Measurements from ENCODE around the gene ZFX.

The ZFX gene

DNA sequence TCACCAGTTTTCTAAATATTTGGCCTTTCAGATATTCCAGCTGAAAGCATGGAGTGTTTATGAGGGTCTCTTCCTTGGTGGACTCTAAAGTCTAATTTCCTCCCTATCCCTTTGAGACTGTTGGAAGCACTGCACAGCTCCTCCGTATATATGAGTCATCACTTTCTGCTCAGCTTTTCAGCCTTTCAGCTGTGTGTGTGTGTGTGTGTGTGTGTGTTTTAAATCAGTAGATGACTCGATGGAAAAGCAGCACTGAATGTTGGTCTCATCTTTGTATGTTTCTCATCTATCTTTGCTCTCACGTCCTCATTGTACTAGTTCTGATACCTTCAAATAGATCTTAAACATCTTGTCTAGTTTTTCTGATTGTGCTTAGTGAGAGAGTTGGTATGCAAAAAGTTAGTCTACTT, 81.6 kb downstream of the ZFX start:
- Histone ChIP-seq H3K27ac (no peak overlapping the region), H3K4me3 (ENCODE audit: low read depth, low read length) (no peak overlapping the region), H3K27me3 (replicated peaks) (no peaks in the 10 kb centered on the region), H3K36me3 (replicated peaks) (no peaks in the 10 kb centered on the region)
- TF ChIP-seq, protein P1, sequence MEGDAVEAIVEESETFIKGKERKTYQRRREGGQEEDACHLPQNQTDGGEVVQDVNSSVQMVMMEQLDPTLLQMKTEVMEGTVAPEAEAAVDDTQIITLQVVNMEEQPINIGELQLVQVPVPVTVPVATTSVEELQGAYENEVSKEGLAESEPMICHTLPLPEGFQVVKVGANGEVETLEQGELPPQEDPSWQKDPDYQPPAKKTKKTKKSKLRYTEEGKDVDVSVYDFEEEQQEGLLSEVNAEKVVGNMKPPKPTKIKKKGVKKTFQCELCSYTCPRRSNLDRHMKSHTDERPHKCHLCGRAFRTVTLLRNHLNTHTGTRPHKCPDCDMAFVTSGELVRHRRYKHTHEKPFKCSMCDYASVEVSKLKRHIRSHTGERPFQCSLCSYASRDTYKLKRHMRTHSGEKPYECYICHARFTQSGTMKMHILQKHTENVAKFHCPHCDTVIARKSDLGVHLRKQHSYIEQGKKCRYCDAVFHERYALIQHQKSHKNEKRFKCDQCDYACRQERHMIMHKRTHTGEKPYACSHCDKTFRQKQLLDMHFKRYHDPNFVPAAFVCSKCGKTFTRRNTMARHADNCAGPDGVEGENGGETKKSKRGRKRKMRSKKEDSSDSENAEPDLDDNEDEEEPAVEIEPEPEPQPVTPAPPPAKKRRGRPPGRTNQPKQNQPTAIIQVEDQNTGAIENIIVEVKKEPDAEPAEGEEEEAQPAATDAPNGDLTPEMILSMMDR (IDR thresholded peaks at IDR 0.05; ENCODE audit: low read depth, low read length, missing control alignments), result no peak
- in situ Hi-C loops (cut with HindIII; ENCODE audit: low pct_ligation_motif_present, low sequenced_read_pairs), result no loop called here
- DNase-seq, result peak; percentile 94

DNA sequence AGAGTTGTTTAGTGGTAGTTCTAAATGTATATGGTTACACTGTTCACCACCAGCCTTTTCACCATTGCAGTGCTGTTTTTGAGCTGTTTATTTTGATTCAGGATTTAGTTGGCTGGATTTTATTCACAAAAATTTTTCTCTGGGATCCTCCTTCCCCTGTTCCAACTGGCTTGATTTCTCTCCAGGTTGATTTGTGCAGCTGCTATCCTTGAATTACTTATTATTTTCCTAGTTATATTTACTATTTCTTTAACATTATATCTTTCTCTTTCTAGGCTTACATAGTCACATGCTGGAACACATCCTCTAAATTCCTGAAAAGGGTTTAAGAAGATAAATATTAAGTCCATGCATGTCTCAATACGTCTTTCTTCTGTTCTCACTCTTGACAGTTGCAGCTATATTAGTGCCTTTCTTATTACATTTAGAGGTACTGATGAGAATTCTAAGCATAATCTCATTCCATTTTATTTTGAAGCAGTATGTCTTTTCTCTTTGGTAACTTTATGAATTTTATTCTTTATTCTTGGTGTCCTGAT, 82.2 kb downstream of the ZFX start:
- Histone ChIP-seq H3K27ac (no peak overlapping the region), H3K36me3 (replicated peaks) (no peaks in the 10 kb centered on the region), H3K27me3 (replicated peaks) (no peaks in the 10 kb centered on the region), H3K4me3 (ENCODE audit: low read depth, low read length) (no peak overlapping the region)
- in situ Hi-C loops (cut with HindIII; ENCODE audit: low pct_ligation_motif_present, low sequenced_read_pairs), result no loop called here
- TF ChIP-seq, protein P1 (IDR thresholded peaks at IDR 0.05; ENCODE audit: low read depth, low read length, missing control alignments), result no peak
- DNase-seq, result no peak

DNA sequence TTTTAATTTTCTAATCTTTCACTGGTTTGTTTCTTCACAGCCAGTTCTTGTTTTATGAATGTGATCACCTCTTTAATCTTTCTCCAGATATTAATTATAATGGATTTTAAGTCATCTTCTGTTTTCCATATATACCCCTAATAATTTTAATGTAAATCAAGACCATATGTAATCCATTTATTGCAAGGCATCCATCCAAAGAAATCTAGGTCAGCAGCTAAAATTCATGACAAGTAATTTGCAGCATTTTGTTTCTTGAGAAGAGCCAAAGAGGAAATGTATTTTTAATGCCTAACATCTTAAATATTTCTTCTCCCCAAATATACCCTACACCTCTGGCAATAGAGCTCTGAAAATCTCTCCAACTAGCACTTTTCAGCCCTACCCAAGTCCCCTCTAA, 83.3 kb downstream of the ZFX start:
- H3K36me3 ChIP-seq (replicated peaks), result no peaks in the 10 kb centered on the region
- in situ Hi-C loops (cut with HindIII; ENCODE audit: low pct_ligation_motif_present, low sequenced_read_pairs), result no loop called here
- no peaks in the 10 kb centered on the region for H3K27me3 ChIP-seq (replicated peaks)
- TF ChIP-seq, protein P1 (IDR thresholded peaks at IDR 0.05; ENCODE audit: low read depth, low read length, missing control alignments), result no peak
- DNase-seq, result no peak
- H3K4me3 ChIP-seq (ENCODE audit: low read depth, low read length), result no peak overlapping the region
- H3K27ac ChIP-seq, result no peak overlapping the region

DNA sequence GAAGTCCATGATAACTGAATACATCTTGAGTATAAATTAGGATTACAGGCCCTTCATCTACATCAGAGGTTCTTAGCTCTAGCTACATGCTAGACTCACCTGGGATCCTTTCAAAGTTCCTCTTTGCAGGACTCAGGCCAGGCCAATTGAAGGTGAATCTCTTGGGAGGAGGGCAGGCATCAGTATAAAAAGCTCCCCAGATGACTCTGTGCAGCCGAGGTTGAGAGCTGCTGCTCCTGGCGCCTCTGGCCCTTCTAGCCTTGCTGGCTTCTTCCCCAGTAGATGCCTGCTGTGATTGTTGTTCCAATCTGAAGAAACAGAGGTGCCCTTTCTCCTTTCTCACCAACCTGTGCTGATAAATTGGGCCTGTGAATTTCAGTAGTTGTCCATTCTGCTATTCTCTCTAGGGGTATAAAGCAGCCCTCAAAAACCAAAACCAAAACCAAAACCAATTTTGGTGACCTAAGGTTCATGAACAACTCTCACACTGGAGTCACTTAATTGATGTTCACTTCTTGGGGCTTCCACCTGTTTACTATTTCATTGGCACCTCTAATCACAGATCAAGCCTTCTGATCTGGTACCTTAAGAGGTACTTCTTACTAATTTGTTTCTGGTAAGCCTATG, 85.7 kb downstream of the ZFX start:
- Histone ChIP-seq H3K36me3 (replicated peaks) (no peaks in the 10 kb centered on the region), H3K27ac (no peak overlapping the region), H3K27me3 (replicated peaks) (no peaks in the 10 kb centered on the region), H3K4me3 (ENCODE audit: low read depth, low read length) (no peak overlapping the region)
- TF ChIP-seq, protein P1 (IDR thresholded peaks at IDR 0.05; ENCODE audit: low read depth, low read length, missing control alignments), result no peak
- in situ Hi-C loops (cut with HindIII; ENCODE audit: low pct_ligation_motif_present, low sequenced_read_pairs), result no loop called here
- DNase-seq, result no peak

DNA sequence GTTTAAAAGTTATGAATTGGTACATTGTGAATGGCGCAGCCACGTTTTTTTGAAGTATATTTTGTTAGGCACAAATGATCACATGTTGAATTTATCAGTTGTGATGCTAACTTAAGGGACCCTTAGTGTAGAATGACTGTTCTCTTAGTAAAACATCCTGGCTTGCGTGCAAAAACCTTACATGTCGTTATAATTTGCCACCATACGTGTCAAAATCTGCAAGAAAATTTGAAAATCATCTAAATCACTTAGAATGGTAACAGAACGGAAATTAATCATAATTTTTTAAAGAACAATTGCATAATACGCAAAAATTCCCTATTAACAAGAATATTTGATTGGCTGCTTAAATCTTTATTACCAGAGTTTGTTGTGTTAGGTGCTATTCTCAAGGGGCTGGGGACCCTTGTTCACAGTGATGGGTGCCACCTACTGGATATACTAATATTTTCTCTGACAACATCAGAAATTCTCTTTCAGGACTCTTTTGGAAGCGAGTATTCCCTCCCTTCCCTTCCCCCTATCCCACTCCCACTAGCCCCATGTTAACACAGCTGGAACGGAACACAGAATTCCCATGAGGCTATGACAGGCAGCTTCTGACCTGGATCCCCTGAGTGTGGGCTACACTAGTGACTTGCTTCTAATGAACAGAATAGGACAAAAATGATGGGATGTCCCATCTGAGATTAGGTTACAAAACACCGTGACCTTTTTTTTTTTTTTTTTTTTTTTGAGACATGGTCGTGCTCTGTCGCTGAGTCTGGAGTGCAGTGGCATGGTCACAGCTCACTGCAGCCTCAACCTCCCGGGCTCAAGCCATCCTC, 92.5 kb downstream of the ZFX start:
- peaks cover 3% of the 10 kb centered on the region for H3K27me3 ChIP-seq (replicated peaks)
- TF ChIP-seq, protein P1 (IDR thresholded peaks at IDR 0.05; ENCODE audit: low read depth, low read length, missing control alignments), result peak; percentile 58
- no peak overlapping the region for H3K4me3 ChIP-seq (ENCODE audit: low read depth, low read length)
- in situ Hi-C loops (cut with HindIII; ENCODE audit: low pct_ligation_motif_present, low sequenced_read_pairs), result no loop called here
- peak; percentile 24 for DNase-seq
- H3K27ac ChIP-seq, result no peak overlapping the region
- no peaks in the 10 kb centered on the region for H3K36me3 ChIP-seq (replicated peaks)

All from brain microvascular endothelial cell (primary cell).